Left forelimb (tissue), 1 donor: ENCODE results near the gene DBNL.

ENCODE experiments used
- DNase-seq: peaks from one replicate; pipeline ENCODE4 v3.0.0-alpha.2; 2018; ENCODE audit warnings: low spot score

Gene DBNL

GRCh38 chr7:44078521-44078920 is 34.0 kb downstream of the DBNL start:
- no peak for DNase-seq

GRCh38 chr7:44079331-44080021 is 35.0 kb downstream of the DBNL start:
- DNase-seq: no peak

DNA sequence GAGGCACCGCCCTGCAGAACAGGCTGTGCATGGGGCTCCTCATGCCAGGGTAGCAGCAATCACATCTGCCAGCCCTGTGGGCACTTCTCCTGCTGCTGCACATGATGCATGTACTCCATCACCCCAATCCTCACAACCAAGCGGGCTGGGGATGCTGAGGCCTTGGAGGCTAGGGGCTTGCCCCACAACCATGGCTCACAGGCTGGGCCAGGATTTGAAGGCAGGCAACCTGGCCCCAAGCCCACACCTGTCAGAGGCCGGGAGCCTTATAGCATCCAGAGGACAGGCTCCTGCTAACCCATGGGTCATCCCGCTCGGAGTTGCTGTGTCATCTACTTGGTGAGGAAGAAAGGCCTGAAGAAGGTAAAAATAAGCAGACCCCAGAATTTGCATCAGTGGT is 35.6 kb downstream of the DBNL start:
- DNase-seq: no peak

GRCh38 chr7:44080686-44081265 is 36.3 kb downstream of the DBNL start:
- DNase-seq: no peak

- DNase-seq: no peak
Measured at GRCh38 chr7:44081266-44081748, 36.8 kb downstream of the DBNL start.

- DNase-seq: peak; percentile 98
Measured at GRCh38 chr7:44082541-44083207, 38.2 kb downstream of the DBNL start.

DNA sequence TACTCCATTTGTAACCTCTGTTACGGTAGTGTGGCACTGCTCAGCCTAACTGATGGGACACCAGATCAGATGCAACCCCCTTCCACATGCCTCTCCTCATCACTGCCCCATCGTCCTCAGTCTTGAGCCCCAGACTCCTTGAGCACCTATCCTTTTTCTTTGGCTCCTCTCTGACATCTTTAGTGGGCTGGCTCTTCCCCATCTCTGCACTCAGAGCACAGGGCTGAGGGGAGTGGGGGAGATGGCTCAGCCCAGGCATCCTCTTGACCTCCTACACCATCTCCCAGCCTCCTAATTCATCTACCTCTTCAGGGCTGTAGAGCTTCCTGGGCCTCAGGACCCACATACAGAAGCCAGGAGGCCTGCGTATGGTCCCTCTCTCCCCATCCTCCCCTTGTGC is 39.3 kb downstream of the DBNL start:
- DNase-seq: no peak

DNA sequence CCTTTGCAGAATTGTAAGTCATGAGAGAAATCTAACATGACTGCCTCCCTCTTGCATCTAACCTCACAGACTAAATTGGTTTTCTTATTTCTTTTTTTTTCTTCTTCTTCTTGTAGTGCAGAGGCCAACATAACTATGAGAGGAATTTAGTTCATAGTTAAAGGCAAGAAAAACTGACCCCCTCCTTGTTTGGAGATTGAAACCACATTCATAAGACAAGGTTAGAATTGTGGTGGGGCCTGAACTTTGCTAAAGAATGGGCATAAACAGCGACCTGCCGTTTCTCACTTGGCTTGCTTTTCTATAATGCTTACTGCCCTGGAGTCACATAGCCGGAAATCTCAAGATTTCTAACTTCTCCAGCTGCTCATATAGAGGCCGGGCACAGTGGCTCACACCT is 40.2 kb downstream of the DBNL start:
- DNase-seq: no peak

GRCh38 chr7:44085546-44085945 is 41.0 kb downstream of the DBNL start:
- no peak for DNase-seq

- DNase-seq: no peak
Measured at GRCh38 chr7:44086627-44087026, 42.1 kb downstream of the DBNL start.

DNA sequence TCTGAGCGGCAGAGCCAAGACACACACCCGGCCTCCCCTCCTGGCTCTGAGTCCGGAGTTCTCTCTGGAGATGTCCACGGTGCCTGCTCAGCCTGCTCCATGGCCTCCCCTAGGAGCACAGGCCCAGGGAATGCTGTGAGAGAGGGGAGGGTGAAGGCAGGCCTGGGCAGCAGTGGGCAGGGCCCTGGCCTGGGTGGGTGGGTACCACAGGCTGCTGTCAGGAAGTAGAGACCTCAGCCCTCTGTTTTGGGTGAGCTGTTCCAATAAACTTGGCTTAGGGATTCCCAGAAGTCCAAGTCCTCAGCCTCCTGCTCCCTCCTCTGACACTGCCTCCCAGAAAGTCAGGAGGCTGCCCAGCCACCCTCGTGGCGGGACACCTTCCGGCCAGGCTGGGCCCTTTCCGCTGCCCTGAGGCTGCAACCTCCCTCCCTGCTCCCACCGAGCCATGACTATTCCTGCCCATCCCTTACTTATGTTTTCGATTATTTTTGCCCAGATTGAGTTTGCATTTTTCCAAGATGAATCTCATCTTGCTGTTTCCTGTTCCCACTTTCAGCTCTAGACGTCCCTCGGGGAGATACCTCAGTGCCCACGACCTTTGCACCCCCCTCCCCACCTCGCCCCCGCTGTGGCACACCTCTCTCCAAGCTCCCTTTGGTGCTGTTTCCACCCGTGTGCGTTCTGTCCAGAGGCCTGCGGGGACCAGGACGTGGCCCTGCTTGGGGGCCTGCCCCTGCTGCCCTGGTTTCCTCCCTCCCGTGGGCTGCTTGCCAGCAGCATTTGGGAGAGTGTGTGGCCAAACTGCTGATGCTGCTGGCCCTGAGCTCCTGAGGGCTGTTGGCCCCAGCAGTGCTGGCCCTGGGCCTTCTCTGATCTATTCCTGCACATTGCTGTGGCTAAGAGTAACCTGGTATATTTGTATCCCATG is 43.7 kb downstream of the DBNL start:
- DNase-seq: no peak

DNA sequence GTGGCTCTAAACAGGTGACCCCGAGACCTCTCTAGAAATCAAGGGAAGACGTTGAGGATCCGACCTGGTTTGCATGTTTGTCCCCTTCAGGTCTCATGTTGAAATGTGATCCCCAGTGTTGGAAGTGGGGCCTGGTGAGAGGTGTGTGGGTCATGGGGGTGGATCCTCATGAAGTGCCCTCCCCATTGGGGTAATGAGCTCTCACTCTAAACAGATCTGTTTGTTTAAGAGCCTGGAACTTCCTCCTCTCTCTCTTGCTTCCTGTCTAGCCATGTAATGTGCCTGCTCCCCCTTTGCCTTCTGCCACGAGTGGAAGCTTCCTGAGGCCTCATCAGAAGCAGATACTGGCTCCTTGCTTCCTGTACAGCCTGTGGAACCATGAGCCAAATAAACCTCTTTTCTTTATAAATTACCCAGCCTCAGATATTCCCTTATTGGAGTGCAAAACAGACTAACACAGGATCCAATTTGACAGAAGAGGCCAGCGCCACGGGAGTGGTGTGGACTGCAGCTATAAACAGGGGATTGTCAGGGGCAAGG is 48.7 kb downstream of the DBNL start:
- no peak for DNase-seq

DNA sequence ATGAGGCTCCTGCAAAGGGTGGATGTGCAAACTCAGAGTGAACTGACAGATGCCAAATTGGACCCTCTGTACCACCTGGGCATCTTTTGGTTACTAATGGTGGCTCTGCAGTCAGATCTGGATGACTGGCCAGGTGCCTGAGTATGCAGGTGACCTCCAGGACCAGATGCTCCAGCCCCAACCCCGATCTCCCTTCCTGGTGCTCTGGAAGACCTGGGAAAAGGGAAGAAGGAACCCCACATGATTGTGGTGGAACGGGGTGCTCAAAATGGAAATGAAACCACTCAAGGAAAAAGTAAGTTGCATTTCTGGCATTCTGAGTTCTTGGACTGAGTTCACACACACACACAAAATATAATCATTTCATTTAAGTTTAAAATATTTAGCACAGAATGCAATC is 49.9 kb downstream of the DBNL start:
- DNase-seq: no peak

DNA sequence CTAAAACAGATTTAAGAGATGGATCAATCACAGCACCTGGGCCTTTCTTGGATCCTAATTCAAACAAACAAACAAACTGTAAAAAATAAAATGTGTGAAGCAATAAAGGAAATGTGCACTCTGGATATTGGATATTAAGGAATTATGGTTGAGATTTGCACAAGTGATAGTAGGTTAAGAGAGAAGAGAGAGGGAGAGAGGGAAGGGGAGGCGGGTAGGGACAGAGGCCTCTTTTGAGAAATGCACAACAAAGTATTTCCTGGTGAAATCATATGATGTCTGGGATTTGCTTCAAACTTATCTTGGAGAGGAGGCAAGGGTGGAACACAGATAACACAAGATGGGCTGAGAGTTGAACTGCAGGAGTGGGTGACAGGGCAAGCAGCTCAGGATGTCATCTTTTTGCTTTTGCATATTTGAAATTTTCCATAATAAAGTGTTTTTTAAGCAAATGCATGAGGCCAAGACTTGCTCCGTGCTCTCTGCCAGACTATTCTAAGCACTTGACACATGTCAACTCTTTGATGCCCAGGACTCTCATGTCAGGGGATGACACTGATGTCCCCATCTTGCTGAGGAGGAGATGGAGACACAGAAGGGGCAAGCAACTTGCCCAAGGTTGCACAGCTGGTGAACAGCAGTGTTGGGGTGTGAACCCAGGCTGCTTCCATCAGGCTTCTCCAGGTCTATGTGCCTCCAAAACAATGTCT is 50.5 kb downstream of the DBNL start:
- DNase-seq: no peak

- no peak for DNase-seq
Measured at GRCh38 chr7:44095781-44096180, 51.3 kb downstream of the DBNL start.

DNA sequence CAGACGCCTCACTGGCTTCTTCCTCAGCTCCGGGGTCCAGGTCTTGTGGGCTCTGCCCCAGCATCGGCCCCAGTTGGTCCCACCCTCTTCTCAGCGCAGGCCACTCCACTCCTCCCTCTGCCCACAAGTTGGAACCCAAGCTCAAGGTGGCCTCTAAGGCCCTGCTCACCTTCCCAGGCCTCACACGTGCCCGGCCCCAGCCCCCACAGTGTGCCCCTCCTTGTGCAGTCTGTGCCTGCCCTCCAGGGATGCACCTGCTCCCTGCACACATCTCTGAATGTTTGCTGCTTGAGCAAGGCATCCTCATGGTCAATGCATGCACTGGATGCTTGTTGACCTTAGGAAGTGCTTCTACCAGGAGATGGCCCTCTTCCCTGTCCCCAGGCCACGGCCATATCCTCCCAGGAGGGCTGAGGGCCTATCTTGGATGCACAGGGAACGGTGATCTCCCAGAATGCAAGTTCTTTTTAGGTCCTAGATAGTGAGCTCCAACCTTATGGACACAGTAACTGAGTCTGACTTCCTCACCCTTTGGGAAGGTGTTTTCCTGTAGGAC is 51.9 kb downstream of the DBNL start:
- DNase-seq: no peak

GRCh38 chr7:44097064-44097932 is 52.8 kb downstream of the DBNL start:
- DNase-seq: no peak

DNA sequence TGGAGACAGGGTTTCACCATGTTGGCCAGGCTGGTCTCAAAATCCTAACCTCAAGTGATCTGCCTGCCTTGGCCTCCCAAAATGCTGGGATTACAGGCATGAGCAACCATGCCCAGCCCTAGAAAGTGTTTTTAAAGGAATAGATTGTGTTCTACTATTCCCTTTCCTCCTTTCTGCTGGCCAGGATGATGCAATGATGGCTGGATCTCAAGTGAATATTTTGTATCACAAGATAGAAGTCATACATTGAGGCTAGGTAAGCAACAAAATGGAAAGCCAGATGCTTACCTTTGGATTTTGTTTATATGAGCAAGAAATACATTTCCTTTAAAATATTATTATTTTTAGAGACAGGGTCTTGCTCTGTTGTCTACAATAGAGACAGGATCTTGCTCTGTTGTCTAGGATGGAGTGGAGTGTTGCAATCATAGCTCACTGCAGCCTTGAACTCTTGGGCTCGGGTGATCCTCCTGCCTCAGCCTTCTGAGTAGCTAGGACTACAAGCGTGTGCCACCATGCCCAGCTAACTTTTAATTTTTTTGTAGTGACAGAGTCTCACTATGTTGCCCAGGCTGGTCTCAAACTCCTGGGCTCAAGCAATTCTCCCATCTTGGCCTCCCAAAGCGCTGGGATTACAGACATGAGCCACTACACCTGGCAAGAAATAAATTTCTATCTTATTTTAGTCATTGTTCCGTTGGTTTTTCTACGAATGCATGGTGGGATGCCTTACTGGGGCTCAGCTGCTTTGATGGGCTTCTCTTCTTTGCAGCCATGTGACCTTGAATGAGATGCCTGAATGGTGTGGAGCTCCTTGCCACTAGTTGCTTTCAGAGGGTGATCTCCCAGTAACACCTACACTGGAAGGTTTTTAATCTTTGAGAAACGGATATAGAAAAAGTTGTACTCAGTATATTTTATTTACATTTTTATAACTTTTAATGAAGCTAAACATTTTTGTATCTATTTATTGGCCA is 53.9 kb downstream of the DBNL start:
- DNase-seq: no peak

GRCh38 chr7:44099669-44100068 is 55.2 kb downstream of the DBNL start:
- DNase-seq: no peak
